ENCODE results near the gene IFT81.
A peak's percentile ranks its signal among the peaks of the same experiment; 100 is the strongest.

Gene IFT81

DNA sequence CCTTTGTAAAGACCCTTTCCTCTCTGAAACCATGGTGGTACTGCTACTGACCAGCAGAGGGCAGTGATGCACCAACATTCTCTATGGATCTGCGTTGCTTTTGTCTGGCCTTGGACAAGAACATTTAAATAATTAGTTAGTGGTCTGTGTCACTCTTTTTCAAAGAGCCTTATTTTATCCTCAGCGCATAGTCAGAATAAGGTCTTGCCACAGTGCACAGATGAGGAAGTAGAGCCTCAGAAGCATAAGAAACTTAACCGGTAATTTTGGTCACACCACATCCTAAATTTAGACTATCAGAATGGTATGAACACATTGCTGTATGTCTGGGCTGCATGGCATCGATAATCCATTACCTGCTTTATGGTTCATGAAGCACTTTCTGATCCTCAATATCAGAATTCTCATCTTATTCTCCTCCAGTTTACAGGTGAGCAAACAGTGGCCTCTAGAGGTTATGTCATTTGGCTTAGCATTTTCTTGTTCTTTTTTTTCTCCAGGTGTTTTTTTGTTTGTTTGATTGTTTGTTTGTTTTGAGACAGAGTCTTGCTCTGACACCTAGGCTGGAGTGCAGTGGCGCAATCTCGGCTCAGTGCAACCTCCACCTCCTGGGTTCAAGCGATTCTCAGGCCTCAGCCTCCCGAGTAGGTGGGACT, 23.7 kb upstream of the IFT81 start:
- TF ChIP-seq, protein P1, sequence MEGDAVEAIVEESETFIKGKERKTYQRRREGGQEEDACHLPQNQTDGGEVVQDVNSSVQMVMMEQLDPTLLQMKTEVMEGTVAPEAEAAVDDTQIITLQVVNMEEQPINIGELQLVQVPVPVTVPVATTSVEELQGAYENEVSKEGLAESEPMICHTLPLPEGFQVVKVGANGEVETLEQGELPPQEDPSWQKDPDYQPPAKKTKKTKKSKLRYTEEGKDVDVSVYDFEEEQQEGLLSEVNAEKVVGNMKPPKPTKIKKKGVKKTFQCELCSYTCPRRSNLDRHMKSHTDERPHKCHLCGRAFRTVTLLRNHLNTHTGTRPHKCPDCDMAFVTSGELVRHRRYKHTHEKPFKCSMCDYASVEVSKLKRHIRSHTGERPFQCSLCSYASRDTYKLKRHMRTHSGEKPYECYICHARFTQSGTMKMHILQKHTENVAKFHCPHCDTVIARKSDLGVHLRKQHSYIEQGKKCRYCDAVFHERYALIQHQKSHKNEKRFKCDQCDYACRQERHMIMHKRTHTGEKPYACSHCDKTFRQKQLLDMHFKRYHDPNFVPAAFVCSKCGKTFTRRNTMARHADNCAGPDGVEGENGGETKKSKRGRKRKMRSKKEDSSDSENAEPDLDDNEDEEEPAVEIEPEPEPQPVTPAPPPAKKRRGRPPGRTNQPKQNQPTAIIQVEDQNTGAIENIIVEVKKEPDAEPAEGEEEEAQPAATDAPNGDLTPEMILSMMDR (IDR thresholded peaks at IDR 0.05; ENCODE audit: borderline replicate concordance, control extremely low read depth, extremely low read depth, insufficient read depth, missing control alignments): peak; percentile 83
- in situ Hi-C loops (cut with MboI; ENCODE audit: low sequenced_read_pairs, unreplicated experiment): loop anchor here (10.0 kb wide), 2 partner anchors 154 to 324 kb away; no protein-coding TSS in a partner anchor
- peak; percentile 73 for DNase-seq (ENCODE audit: low spot score)

DNA sequence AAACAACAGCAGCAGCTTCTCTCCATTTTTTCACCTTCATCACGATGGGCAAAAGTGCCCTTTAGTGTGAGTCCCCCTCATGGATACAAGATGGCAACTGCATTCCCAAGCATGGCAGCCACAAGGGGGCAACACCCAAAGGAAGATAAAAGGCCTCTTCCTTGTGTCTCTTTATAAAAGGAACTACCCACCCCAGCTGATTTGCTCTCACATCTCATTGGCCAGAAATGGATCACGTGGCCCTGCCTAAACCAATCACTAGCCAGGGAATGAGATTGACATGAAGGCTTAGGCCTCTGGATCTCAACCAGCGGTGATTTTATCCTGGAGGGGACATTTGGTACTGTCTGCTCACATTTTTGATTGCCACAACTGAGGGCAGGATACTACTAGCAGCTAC, 21.9 kb upstream of the IFT81 start:
- TF ChIP-seq, protein P1 (IDR thresholded peaks at IDR 0.05; ENCODE audit: borderline replicate concordance, control extremely low read depth, extremely low read depth, insufficient read depth, missing control alignments): no peak
- in situ Hi-C loops (cut with MboI; ENCODE audit: low sequenced_read_pairs, unreplicated experiment): loop anchor here (10.0 kb wide), 2 partner anchors 153 to 323 kb away; no protein-coding TSS in a partner anchor
- peak; percentile 40 for DNase-seq (ENCODE audit: low spot score)

DNA sequence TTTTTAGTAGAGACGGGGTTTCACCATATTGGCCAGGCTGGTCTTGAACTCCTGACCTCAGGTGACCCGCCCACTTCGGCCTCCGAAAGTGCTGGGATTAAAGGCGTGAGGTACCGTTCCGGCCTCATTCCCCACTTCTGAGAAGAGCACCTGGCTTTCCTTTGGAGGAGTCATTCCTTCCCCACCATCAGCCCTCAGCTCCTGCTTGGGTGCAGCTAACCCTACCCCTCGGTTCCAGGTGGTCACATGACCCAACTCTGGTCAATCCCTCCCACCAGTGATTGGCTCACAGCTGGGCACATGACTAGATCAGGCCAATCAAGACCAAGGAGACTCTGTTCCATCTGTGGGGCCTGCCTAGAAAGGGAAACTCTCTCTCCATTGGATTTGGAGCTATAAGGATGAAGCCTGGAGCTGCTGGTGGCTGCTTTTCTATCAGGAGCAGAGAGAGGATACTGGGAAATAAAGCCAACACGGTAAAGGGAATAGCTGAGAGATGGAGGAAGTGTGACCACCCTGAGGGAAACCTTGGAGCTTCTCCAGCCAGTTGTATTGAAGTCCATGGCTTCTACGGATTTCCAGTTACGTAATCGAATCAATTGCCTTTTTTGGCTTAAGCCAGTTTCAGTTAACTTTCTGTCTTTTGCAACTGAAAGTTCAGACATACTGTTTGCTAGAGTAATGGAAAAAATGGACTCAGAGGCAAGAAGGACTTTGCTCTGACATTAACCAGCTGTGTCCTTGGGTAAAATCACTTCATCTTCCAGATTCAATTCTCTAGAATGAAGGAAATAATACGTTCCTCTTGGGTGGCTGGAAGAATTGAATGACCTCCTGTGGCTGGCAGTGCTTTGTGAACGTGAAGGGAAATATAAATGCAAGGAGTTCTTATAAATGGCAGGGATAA, 19.7 kb upstream of the IFT81 start:
- in situ Hi-C loops (cut with MboI; ENCODE audit: low sequenced_read_pairs, unreplicated experiment): loop anchor here (10.0 kb wide), 2 partner anchors 150 to 320 kb away; no protein-coding TSS in a partner anchor
- DNase-seq (ENCODE audit: low spot score): no peak
- TF ChIP-seq, protein P1 (IDR thresholded peaks at IDR 0.05; ENCODE audit: borderline replicate concordance, control extremely low read depth, extremely low read depth, insufficient read depth, missing control alignments): no peak

DNA sequence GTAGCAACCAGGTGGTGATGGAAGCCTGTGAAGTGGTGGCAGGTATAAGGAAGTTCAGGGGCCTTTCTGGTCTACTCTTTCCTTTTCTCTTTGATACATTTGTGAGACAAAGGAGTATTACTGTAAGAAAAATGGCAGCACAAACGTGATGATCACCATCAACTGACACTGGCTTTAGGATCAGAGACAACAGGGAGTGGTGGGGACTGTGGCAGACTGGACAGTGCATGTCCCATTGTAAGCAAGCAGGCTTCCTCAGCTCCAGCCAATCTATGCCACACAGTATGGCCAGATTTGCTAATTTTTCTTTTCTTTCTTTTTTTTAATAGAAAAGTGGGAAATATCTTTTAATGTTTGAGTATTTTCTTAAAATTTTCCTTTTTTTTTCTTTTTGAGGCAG, 19.0 kb upstream of the IFT81 start:
- TF ChIP-seq, protein P1 (IDR thresholded peaks at IDR 0.05; ENCODE audit: borderline replicate concordance, control extremely low read depth, extremely low read depth, insufficient read depth, missing control alignments): no peak
- in situ Hi-C loops (cut with MboI; ENCODE audit: low sequenced_read_pairs, unreplicated experiment): loop anchor here (10.0 kb wide), 2 partner anchors 150 to 320 kb away; no protein-coding TSS in a partner anchor
- no peak for DNase-seq (ENCODE audit: low spot score)

DNA sequence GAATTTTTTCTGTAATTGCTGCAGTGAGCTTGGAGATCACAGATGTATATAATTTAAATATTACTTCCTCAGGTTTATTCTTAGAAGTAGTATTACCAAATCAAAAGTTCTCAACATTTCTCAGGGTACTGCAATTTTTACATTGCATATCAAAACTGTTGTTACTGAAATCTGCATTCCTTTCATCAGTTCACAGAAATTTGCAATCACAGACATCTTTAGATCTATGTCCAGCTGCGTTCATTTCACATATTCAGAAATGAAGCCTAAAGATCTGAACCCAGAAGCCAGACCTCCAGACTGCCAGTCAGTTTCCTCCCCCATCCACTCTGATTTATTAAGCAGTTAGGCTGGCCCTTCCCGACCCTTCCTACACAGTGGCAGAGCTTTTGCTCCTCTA, 18.2 kb upstream of the IFT81 start:
- in situ Hi-C loops (cut with MboI; ENCODE audit: low sequenced_read_pairs, unreplicated experiment): loop anchor here (10.0 kb wide), 2 partner anchors 149 to 319 kb away; no protein-coding TSS in a partner anchor
- TF ChIP-seq, protein P1 (IDR thresholded peaks at IDR 0.05; ENCODE audit: borderline replicate concordance, control extremely low read depth, extremely low read depth, insufficient read depth, missing control alignments): no peak
- DNase-seq (ENCODE audit: low spot score): no peak
